HCT116 (cell line): ENCODE measurements around the gene PPFIA2. TPM values are rescaled to one million over a fixed set of nuclear protein-coding genes. Genes with fewer than 3 reads are reported as not detected.

Source experiments
- ATAC-seq: fragments of 200-7000 bp; cut with Tn5 transposase; 2 replicates; pipeline ENCODE4 v1.9.1; 2020; ENCODE audit warnings: mild to moderate bottlenecking, moderate library complexity
- BruUV-seq: library from RNA; stranded (reverse); fragments of 400-500 nt; replicated peaks from 2 replicates; lab custom pipeline; 2021; lab: Mats Ljungman, UMichigan
- CTCF ChIA-PET: fragments of 300-600 bp; sonication (Branson Sonifier 250); formaldehyde crosslinking; loops from one replicate; lab custom pipeline; 2021; ENCODE audit warnings: antibody characterized with exemption; lab: Charles Lee
- POLR2A ChIA-PET: fragments of 300-600, 350-600 bp; sonication (Branson Sonifier 250); formaldehyde crosslinking; loops from one replicate; lab custom pipeline; 2021; ENCODE audit warnings: antibody characterized with exemption; lab: Charles Lee
- RAD21 ChIA-PET, 2 experiments: fragments of 300-600 bp; sonication (Branson Sonifier 250); formaldehyde crosslinking; loops; one replicate each; lab custom pipeline; 2023; ENCODE audit warnings: low total read pairs in 2 of 2; ENCODE audit not compliant: uncharacterized antibody in 2 of 2, unreplicated experiment in 2 of 2, low non-redundant PET in 1 of 2; lab: Charles Lee
- DNase-seq: peaks from one replicate; pipeline ENCODE4 v3.0.0-alpha.2; 2010; ENCODE audit warnings: low read depth, low spot score
- H2AFZ ChIP-seq: fragments of 200-600 bp; shearing (Covaris generic), sonication (generic); 2 replicates; pipeline ENCODE4 v1.6.1; 2017; ENCODE audit warnings: low read depth, mixed run types, mixed read lengths, antibody characterized with exemption, low read length; ENCODE audit not compliant: poor library complexity, severe bottlenecking
- H3K27ac ChIP-seq: 2 replicates; pipeline ENCODE4 v1.5.1; 2012; ENCODE audit warnings: low read depth, low read length
- H3K27me3 ChIP-seq: fragments of 200-600 bp; sonication (generic); 2 replicates; pipeline ENCODE4 v1.6.1; 2016; ENCODE audit warnings: mixed run types, low read length, mixed read lengths; ENCODE audit not compliant: insufficient read depth
- H3K36me3 ChIP-seq, 2 experiments: fragments of 200-500 bp in 1 of 2; fragments of 200-600 bp in 1 of 2; sonication (Bioruptor generic) in 1 of 2; sonication (generic) in 1 of 2; 2 replicates each; pipeline versions ENCODE4 v1.5.1 to v1.6.1; 2014 to 2016; ENCODE audit warnings: low read length in 2 of 2, inconsistent platforms in 1 of 2, mixed read lengths in 1 of 2, mixed run types in 1 of 2; ENCODE audit not compliant: insufficient read depth in 2 of 2, control insufficient read depth in 1 of 2
- H3K4me1 ChIP-seq, 2 experiments: fragments of 200-600 bp in 1 of 2; sonication (generic) in 1 of 2; 2 replicates each; pipeline versions ENCODE4 v1.5.1 to v1.6.1; 2012 to 2017; ENCODE audit warnings: low read length in 2 of 2, inconsistent platforms in 1 of 2, mild to moderate bottlenecking in 1 of 2, mixed read lengths in 1 of 2, mixed run types in 1 of 2, moderate library complexity in 1 of 2; ENCODE audit not compliant: insufficient read depth in 2 of 2, control insufficient read depth in 1 of 2
- H3K4me2 ChIP-seq: fragments of 200-600 bp; sonication (generic); 2 replicates; pipeline ENCODE4 v1.6.1; 2017; ENCODE audit warnings: mixed run types, low read length, mixed read lengths
- H3K4me3 ChIP-seq, 2 experiments: fragments of 200-600 bp in 1 of 2; sonication (generic) in 1 of 2; replicated peaks in 1 of 2; 2 replicates each; pipeline ENCODE4 v1.5.1; 2011 to 2016; ENCODE audit warnings: low read length in 2 of 2, control low read depth in 1 of 2, low read depth in 1 of 2, mild to moderate bottlenecking in 1 of 2, mixed read lengths in 1 of 2, mixed run types in 1 of 2
- H3K79me2 ChIP-seq: fragments of 200-600 bp; sonication (generic); 2 replicates; pipeline ENCODE4 v1.6.1; 2017; ENCODE audit warnings: mild to moderate bottlenecking, mixed run types, low read length, moderate library complexity, mixed read lengths; ENCODE audit not compliant: insufficient read depth
- H3K9ac ChIP-seq: fragments of 200-600 bp; sonication (generic); 2 replicates; pipeline ENCODE4 v1.6.1; 2016; ENCODE audit warnings: low read length, mixed read lengths
- H3K9me2 ChIP-seq: fragments of 200-600 bp; sonication (generic), shearing (Covaris generic); 2 replicates; pipeline ENCODE4 v1.6.1; 2017; ENCODE audit warnings: mixed run types, mild to moderate bottlenecking, moderate library complexity; ENCODE audit not compliant: insufficient read depth
- H3K9me3 ChIP-seq, 2 experiments: fragments of 200-500 bp in 1 of 2; fragments of 200-600 bp in 1 of 2; sonication (Bioruptor generic) in 1 of 2; sonication (generic) in 1 of 2; 2 replicates each; pipeline ENCODE4 v1.6.1; 2014 to 2017; ENCODE audit warnings: low read length in 2 of 2, mixed read lengths in 2 of 2, inconsistent platforms in 1 of 2, low read depth in 1 of 2, mild to moderate bottlenecking in 1 of 2, mixed run types in 1 of 2, moderate library complexity in 1 of 2; ENCODE audit not compliant: control insufficient read depth in 1 of 2, insufficient read depth in 1 of 2
- H4K20me1 ChIP-seq: fragments of 200-600 bp; sonication (generic), shearing (Covaris generic); 2 replicates; pipeline ENCODE4 v1.6.1; 2017; ENCODE audit warnings: mixed run types, mild to moderate bottlenecking, moderate library complexity; ENCODE audit not compliant: insufficient read depth
- CBX3 ChIP-seq: IDR thresholded peaks from 2 replicates; pipeline ENCODE4 v1.6.1; 2012; ENCODE audit warnings: low read depth
- CEBPB ChIP-seq: IDR thresholded peaks from 2 replicates; pipeline ENCODE4 v1.6.1; 2012; ENCODE audit warnings: low read depth
- ELF1 ChIP-seq: IDR thresholded peaks from 2 replicates; pipeline ENCODE4 v1.6.1; 2012; ENCODE audit warnings: low read depth, borderline replicate concordance
- EZH2 ChIP-seq: fragments of 200-600 bp; sonication (generic); IDR thresholded peaks from 2 replicates; pipeline ENCODE4 v1.6.1; 2017; ENCODE audit warnings: antibody characterized with exemption, mixed run types
- EZH2phosphoT487 ChIP-seq: fragments of 200-600 bp; IDR thresholded peaks from 2 replicates; pipeline ENCODE4 v1.6.1; 2018; ENCODE audit warnings: antibody characterized with exemption, borderline replicate concordance
- FOSL1 ChIP-seq: IDR thresholded peaks from 2 replicates; pipeline ENCODE4 v1.6.1; 2012; ENCODE audit warnings: low read depth
- JUND ChIP-seq: IDR thresholded peaks from 2 replicates; pipeline ENCODE4 v1.6.1; 2012
- POLR2AphosphoS5 ChIP-seq: IDR thresholded peaks from 2 replicates; pipeline ENCODE4 v1.6.1; 2011; ENCODE audit warnings: mild to moderate bottlenecking, low read depth, low read length, moderate library complexity
- SP1 ChIP-seq: IDR thresholded peaks from 2 replicates; pipeline ENCODE4 v1.6.1; 2012; ENCODE audit warnings: low read depth
- SRF ChIP-seq: IDR thresholded peaks from 2 replicates; pipeline ENCODE4 v1.6.1; 2012; ENCODE audit warnings: low read depth
- TCF7L2 ChIP-seq: IDR thresholded peaks from 2 replicates; pipeline ENCODE4 v1.7.0; 2011; ENCODE audit warnings: borderline replicate concordance, inconsistent platforms; ENCODE audit not compliant: insufficient read depth, insufficient read length; ENCODE audit errors: extremely low read depth
- ZFX ChIP-seq: fragments of 450-650 bp; IDR thresholded peaks from 2 replicates; pipeline ENCODE4 v1.6.1; 2017
- intact Hi-C: fragments of 100-400 bp; cut with micrococcal nuclease; formaldehyde crosslinking; loops from 2 replicates; pipeline ENCODE4 v1.10.0; 2022
- total RNA-seq: library from RNA; stranded (reverse); gene quantifications from one replicate; pipeline ENCODE4 v1.2.1, GENCODE V29; 2021; ENCODE audit not compliant: unreplicated experiment
- TF ChIP-seq, protein P1 (sequence below): IDR thresholded peaks from 2 replicates; pipeline ENCODE4 v1.6.1; 2012
- TF ChIP-seq, protein P2 (sequence below): IDR thresholded peaks from 2 replicates; pipeline ENCODE4 v1.6.1; 2011; ENCODE audit warnings: mild to moderate bottlenecking, low read length, moderate library complexity; ENCODE audit not compliant: insufficient replicate concordance; ENCODE audit errors: extremely low read depth
- TF ChIP-seq, protein P3 (sequence below): IDR thresholded peaks from 2 replicates; pipeline ENCODE4 v1.6.1; 2012; ENCODE audit warnings: low read depth
- TF ChIP-seq, protein P4 (sequence below): IDR thresholded peaks from 2 replicates; pipeline ENCODE4 v1.6.1; 2012
- TF ChIP-seq, protein P5 (sequence below), 3 experiments: fragments of 200-600 bp in 1 of 3; sonication (generic) in 1 of 3; IDR thresholded peaks in 2 of 3; conservative IDR thresholded peaks in 1 of 3; 2 replicates each; pipeline ENCODE4 v1.5.1; 2012 to 2017; ENCODE audit warnings: low read depth in 2 of 3, low read length in 2 of 3, antibody characterized with exemption in 1 of 3, borderline replicate concordance in 1 of 3, control low read depth in 1 of 3, mild to moderate bottlenecking in 1 of 3, mixed read lengths in 1 of 3, mixed run types in 1 of 3, moderate library complexity in 1 of 3; ENCODE audit not compliant: insufficient read depth in 1 of 3

Gene PPFIA2
- total RNA-seq, 1 experiment from 2014 or later, result not detected

- no peaks in the 10 kb centered on the region for H3K36me3 ChIP-seq
- intact Hi-C loops, result no loop called here
- no peak overlapping the region for H3K4me2 ChIP-seq
- BruUV-seq, result no TSS peak
- POLR2A ChIA-PET, result no interaction called here
- TF ChIP-seq ELF1 (no peak), SRF (no peak), ZFX (no peak), SP1 (no peak), JUND (no peak), CBX3 (no peak), CEBPB (no peak), EZH2phosphoT487 (no peak), FOSL1 (no peak), POLR2AphosphoS5 (no peak), EZH2 (no peak), TCF7L2 (no peak)
- TF ChIP-seq, protein P1, sequence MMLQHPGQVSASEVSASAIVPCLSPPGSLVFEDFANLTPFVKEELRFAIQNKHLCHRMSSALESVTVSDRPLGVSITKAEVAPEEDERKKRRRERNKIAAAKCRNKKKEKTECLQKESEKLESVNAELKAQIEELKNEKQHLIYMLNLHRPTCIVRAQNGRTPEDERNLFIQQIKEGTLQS, result no peak
- TF ChIP-seq, protein P2, sequence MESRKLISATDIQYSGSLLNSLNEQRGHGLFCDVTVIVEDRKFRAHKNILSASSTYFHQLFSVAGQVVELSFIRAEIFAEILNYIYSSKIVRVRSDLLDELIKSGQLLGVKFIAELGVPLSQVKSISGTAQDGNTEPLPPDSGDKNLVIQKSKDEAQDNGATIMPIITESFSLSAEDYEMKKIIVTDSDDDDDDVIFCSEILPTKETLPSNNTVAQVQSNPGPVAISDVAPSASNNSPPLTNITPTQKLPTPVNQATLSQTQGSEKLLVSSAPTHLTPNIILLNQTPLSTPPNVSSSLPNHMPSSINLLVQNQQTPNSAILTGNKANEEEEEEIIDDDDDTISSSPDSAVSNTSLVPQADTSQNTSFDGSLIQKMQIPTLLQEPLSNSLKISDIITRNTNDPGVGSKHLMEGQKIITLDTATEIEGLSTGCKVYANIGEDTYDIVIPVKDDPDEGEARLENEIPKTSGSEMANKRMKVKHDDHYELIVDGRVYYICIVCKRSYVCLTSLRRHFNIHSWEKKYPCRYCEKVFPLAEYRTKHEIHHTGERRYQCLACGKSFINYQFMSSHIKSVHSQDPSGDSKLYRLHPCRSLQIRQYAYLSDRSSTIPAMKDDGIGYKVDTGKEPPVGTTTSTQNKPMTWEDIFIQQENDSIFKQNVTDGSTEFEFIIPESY, result no peak
- TF ChIP-seq, protein P3, sequence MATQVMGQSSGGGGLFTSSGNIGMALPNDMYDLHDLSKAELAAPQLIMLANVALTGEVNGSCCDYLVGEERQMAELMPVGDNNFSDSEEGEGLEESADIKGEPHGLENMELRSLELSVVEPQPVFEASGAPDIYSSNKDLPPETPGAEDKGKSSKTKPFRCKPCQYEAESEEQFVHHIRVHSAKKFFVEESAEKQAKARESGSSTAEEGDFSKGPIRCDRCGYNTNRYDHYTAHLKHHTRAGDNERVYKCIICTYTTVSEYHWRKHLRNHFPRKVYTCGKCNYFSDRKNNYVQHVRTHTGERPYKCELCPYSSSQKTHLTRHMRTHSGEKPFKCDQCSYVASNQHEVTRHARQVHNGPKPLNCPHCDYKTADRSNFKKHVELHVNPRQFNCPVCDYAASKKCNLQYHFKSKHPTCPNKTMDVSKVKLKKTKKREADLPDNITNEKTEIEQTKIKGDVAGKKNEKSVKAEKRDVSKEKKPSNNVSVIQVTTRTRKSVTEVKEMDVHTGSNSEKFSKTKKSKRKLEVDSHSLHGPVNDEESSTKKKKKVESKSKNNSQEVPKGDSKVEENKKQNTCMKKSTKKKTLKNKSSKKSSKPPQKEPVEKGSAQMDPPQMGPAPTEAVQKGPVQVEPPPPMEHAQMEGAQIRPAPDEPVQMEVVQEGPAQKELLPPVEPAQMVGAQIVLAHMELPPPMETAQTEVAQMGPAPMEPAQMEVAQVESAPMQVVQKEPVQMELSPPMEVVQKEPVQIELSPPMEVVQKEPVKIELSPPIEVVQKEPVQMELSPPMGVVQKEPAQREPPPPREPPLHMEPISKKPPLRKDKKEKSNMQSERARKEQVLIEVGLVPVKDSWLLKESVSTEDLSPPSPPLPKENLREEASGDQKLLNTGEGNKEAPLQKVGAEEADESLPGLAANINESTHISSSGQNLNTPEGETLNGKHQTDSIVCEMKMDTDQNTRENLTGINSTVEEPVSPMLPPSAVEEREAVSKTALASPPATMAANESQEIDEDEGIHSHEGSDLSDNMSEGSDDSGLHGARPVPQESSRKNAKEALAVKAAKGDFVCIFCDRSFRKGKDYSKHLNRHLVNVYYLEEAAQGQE, result no peak
- TF ChIP-seq, protein P4, sequence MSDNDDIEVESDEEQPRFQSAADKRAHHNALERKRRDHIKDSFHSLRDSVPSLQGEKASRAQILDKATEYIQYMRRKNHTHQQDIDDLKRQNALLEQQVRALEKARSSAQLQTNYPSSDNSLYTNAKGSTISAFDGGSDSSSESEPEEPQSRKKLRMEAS, result no peak
- TF ChIP-seq, protein P5, sequence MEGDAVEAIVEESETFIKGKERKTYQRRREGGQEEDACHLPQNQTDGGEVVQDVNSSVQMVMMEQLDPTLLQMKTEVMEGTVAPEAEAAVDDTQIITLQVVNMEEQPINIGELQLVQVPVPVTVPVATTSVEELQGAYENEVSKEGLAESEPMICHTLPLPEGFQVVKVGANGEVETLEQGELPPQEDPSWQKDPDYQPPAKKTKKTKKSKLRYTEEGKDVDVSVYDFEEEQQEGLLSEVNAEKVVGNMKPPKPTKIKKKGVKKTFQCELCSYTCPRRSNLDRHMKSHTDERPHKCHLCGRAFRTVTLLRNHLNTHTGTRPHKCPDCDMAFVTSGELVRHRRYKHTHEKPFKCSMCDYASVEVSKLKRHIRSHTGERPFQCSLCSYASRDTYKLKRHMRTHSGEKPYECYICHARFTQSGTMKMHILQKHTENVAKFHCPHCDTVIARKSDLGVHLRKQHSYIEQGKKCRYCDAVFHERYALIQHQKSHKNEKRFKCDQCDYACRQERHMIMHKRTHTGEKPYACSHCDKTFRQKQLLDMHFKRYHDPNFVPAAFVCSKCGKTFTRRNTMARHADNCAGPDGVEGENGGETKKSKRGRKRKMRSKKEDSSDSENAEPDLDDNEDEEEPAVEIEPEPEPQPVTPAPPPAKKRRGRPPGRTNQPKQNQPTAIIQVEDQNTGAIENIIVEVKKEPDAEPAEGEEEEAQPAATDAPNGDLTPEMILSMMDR (IDR thresholded peaks at IDR 0.05 in 2 of 3, conservative IDR thresholded peaks at IDR 0.05 in 1 of 3; ENCODE audit: borderline replicate concordance in 1 of 3, insufficient read depth in 1 of 3, low read depth in 2 of 3, low read length in 2 of 3), result no peak
- no peak overlapping the region for H3K4me3 ChIP-seq
- CTCF ChIA-PET, result no interaction called here
- no peak overlapping the region for H3K27ac ChIP-seq
- no peaks in the 10 kb centered on the region for H3K4me1 ChIP-seq
- no peaks in the 10 kb centered on the region for H3K9me2 ChIP-seq
- H2AFZ ChIP-seq, result no peak overlapping the region
- RAD21 ChIA-PET, result no interaction called here
- H3K9me3 ChIP-seq, result no peaks in the 10 kb centered on the region
- H3K79me2 ChIP-seq, result no peaks in the 10 kb centered on the region
- H3K9ac ChIP-seq, result no peak overlapping the region
- no peaks in the 10 kb centered on the region for H3K27me3 ChIP-seq
- DNase-seq, result no peak
- ATAC-seq, result no peak
- no peaks in the 10 kb centered on the region for H4K20me1 ChIP-seq
Measured at GRCh38 chr12:81722004-81722403, 37.1 kb downstream of the PPFIA2 start.
